ENCODE data around the gene LTN1. TPM values are rescaled to one million over a fixed set of nuclear protein-coding genes. Genes with fewer than 3 reads are reported as not detected.
"Not testable (repeated sequence)": the region's sequence is repeated elsewhere in the genome, so short reads cannot be mapped to it uniquely, and the experiment has no call there.

Gene LTN1
- total RNA-seq, 1 donor from 2014 or later: 32.9 TPM

DNA sequence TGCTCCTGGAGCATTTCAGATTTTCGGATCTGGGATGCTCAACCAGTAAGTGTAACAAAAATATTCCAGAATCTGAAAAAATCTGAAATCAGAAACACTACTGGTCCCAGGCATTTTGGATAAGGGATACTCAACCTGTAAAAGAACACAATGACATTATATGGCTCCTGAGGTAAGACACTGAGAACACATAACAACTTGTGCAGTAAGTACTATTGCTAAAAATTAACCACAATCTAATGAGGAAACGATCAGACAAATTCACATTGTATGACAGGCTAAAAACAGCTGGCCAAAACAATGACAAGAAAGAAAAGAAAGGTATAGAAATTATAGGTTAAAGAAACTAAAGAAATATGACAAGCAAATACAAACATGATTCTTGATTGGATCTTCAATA lies 54.9 kb downstream of the LTN1 start:
- Mint-ChIP-seq H3K27ac (ENCODE audit: unreplicated experiment) (no peak overlapping the region), H3K4me3 (ENCODE audit: unreplicated experiment) (no peak overlapping the region), H3K9me3 (ENCODE audit: unreplicated experiment) (no peaks in the 10 kb centered on the region), H3K36me3 (ENCODE audit: unreplicated experiment) (no peaks in the 10 kb centered on the region), H3K27me3 (ENCODE audit: unreplicated experiment) (no peaks in the 10 kb centered on the region), H3K4me1 (ENCODE audit: low read depth, unreplicated experiment) (peaks cover 1% of the 10 kb centered on the region)
- no peak for DNase-seq
- TF ChIP-seq, protein P1, sequence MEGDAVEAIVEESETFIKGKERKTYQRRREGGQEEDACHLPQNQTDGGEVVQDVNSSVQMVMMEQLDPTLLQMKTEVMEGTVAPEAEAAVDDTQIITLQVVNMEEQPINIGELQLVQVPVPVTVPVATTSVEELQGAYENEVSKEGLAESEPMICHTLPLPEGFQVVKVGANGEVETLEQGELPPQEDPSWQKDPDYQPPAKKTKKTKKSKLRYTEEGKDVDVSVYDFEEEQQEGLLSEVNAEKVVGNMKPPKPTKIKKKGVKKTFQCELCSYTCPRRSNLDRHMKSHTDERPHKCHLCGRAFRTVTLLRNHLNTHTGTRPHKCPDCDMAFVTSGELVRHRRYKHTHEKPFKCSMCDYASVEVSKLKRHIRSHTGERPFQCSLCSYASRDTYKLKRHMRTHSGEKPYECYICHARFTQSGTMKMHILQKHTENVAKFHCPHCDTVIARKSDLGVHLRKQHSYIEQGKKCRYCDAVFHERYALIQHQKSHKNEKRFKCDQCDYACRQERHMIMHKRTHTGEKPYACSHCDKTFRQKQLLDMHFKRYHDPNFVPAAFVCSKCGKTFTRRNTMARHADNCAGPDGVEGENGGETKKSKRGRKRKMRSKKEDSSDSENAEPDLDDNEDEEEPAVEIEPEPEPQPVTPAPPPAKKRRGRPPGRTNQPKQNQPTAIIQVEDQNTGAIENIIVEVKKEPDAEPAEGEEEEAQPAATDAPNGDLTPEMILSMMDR (IDR thresholded peaks at IDR 0.05; ENCODE audit: partially characterized antibody, unreplicated experiment): no peak

DNA sequence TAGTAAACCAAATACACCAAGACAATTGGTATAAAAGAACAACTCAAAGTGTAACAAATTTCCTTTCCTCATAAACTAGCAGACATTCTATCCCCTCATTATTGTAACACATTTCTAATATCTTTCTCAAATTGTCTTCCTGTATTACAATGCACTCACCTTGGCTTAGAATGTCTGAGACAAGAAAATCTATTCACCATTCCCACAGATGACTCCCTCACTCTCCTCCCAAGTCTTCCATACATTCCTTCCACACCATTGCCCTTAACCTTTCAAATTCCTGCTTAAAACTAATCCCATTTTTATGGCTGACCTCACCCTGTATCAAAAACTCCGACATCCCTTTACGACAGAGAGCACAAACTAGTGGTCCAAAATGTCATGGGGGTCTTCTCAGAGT lies 56.0 kb downstream of the LTN1 start:
- Mint-ChIP-seq H3K36me3 (ENCODE audit: unreplicated experiment) (no peaks in the 10 kb centered on the region), H3K4me1 (ENCODE audit: low read depth, unreplicated experiment) (peaks cover 1% of the 10 kb centered on the region), H3K9me3 (ENCODE audit: unreplicated experiment) (no peaks in the 10 kb centered on the region), H3K27ac (ENCODE audit: unreplicated experiment) (no peak overlapping the region), H3K27me3 (ENCODE audit: unreplicated experiment) (no peaks in the 10 kb centered on the region), H3K4me3 (ENCODE audit: unreplicated experiment) (no peak overlapping the region)
- no peak for DNase-seq
- TF ChIP-seq, protein P1 (IDR thresholded peaks at IDR 0.05; ENCODE audit: partially characterized antibody, unreplicated experiment): no peak

DNA sequence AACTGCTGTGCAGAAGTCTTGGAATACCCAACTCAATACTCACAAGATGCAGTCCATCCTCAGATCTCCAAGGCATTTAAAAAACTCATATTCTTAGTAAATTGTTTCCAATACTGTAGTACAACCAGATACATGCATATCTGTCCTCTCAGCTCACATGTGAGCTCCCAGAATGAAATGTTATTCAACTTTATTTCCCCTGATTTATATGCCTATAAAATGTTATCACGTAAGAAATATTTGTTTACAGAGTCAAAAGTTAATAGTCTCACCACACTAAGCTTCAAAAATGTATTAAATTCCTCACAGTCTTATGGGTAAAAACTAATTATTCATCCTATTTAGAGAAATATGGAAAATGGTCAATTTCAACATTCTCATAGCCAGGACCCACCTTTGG lies 56.6 kb downstream of the LTN1 start:
- DNase-seq: no peak
- Mint-ChIP-seq H3K4me1 (ENCODE audit: low read depth, unreplicated experiment) (peaks cover 1% of the 10 kb centered on the region), H3K27me3 (ENCODE audit: unreplicated experiment) (no peaks in the 10 kb centered on the region), H3K4me3 (ENCODE audit: unreplicated experiment) (no peak overlapping the region), H3K9me3 (ENCODE audit: unreplicated experiment) (no peaks in the 10 kb centered on the region), H3K36me3 (ENCODE audit: unreplicated experiment) (no peaks in the 10 kb centered on the region), H3K27ac (ENCODE audit: unreplicated experiment) (no peak overlapping the region)
- TF ChIP-seq, protein P1 (IDR thresholded peaks at IDR 0.05; ENCODE audit: partially characterized antibody, unreplicated experiment): no peak

DNA sequence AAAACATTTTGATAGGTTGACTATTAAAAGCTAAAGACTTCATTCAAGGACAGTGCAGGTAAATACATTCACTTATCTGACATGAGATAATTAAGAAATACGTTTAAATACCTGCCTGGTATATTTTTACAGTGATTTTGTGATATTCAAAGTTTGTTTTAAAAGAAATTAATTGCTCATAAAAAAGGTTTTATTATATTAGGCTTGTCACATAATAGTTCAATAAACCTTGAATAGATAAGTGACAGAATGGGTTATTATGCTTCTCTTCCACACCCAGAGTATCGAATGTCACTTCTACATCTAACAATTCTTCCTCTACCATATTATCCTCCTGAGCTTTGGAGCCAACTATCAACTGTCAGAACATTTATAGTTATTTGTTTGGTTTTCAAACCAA lies 60.0 kb downstream of the LTN1 start:
- peaks cover 1% of the 10 kb centered on the region for H3K4me1 Mint-ChIP-seq (ENCODE audit: low read depth, unreplicated experiment)
- TF ChIP-seq, protein P1 (IDR thresholded peaks at IDR 0.05; ENCODE audit: partially characterized antibody, unreplicated experiment): no peak
- no peak for DNase-seq
- H3K36me3 Mint-ChIP-seq (ENCODE audit: unreplicated experiment): no peaks in the 10 kb centered on the region
- H3K27me3 Mint-ChIP-seq (ENCODE audit: unreplicated experiment): no peaks in the 10 kb centered on the region
- no peak overlapping the region for H3K4me3 Mint-ChIP-seq (ENCODE audit: unreplicated experiment)
- no peaks in the 10 kb centered on the region for H3K9me3 Mint-ChIP-seq (ENCODE audit: unreplicated experiment)
- H3K27ac Mint-ChIP-seq (ENCODE audit: unreplicated experiment): no peak overlapping the region

DNA sequence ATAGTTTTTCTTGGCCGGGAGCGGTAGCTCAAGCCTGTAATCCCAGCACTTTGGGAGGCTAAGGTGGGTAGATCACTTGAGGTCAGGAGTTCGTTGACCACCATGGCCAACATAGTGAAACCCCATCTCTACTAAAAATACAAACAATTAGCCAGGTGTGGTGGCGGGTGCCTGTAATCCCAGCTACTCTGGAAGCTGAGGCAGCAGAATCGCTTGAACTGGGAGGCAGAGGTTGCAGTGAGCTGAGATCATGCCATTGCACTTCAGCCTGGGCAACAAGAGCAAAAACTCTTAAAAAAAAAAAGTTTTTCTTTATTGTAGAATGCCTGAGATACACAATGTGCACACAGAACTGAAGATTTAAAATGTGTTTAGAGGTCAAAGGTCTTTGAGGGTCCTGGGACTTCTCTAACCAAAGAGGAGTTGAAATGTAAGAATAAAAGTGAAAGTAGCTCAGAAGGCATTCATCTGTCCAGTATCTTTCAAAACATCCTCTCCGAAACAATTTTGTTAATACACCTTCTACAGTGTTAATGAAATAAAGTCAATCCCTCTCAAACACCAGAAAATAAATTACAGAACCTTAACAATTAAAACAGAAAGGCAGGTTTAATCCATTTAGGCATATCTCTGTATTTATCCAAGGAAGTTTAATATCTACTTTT lies 60.8 kb downstream of the LTN1 start:
- H3K27ac Mint-ChIP-seq (ENCODE audit: unreplicated experiment); H3K27me3 Mint-ChIP-seq (ENCODE audit: unreplicated experiment); H3K36me3 Mint-ChIP-seq (ENCODE audit: unreplicated experiment); DNase-seq; H3K4me1 Mint-ChIP-seq (ENCODE audit: low read depth, unreplicated experiment); H3K4me3 Mint-ChIP-seq (ENCODE audit: unreplicated experiment); H3K9me3 Mint-ChIP-seq (ENCODE audit: unreplicated experiment): not testable (repeated sequence)
